Stimulated activated CD4-positive, alpha-beta T cell treated with anti-CD3 and anti-CD28 coated beads, TNF-alpha, amount 100 ng/mL, for 48 hours (primary cell): ENCODE data around the gene NKAIN1.
"Not testable (repeated sequence)": the region's sequence is repeated elsewhere in the genome, so short reads cannot be mapped to it uniquely, and the experiment has no call there.

Experiments
- DNase-seq, 3 donors: peaks; one replicate each; pipeline ENCODE4 v3.0.0-alpha.2; 2020; ENCODE audit warnings: low read depth in 3 of 3

Gene NKAIN1

GRCh38 chr1:31154000-31154631 is 85.6 kb downstream of the NKAIN1 start:
- DNase-seq = no peak

DNA sequence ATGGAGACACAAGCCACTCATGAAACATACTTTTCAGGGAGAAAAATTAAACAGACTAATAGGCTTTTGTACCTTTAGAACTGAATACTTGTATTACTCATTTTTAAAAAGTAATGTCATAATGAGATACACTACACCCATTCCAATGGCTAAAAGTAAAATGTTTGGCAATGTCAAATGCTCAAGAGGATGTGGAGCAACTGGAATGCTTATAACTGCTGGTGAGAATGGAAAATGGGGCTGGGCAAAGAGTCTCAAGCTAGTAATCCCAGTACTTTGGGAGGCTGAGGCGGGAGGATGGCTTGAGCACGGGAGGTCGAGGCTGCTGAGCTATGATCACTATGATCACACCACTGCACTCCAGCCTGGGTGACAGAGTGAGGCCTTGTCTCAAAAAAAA is 86.3 kb downstream of the NKAIN1 start:
- no peak for DNase-seq

- DNase-seq = no peak
These were observed 87.4 kb downstream of the NKAIN1 start for GRCh38 chr1:31152181-31152795.

- no peak for DNase-seq
These were observed 88.3 kb downstream of the NKAIN1 start for GRCh38 chr1:31151402-31151801.

- no peak for DNase-seq
These were observed 91.3 kb downstream of the NKAIN1 start for GRCh38 chr1:31148409-31148808.

DNA sequence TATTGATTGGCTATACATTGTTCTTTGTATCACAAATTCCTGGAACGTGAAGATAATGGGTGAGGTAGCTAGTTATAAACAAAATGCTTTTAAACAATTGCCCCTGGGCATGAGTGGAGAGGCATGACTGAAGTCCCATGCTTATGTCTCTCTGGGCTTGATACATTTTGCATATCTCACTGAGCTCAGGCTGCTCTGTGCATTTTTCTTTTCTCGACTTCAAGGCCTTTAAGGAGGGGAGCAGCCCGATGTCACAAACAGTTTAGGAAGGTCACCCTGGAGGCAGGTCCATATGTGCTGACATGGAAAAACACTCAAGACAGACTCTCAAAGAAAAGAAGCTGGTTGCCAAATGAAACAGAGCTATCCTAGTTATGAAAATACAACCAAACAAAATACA is 94.0 kb downstream of the NKAIN1 start:
- DNase-seq = no peak

DNA sequence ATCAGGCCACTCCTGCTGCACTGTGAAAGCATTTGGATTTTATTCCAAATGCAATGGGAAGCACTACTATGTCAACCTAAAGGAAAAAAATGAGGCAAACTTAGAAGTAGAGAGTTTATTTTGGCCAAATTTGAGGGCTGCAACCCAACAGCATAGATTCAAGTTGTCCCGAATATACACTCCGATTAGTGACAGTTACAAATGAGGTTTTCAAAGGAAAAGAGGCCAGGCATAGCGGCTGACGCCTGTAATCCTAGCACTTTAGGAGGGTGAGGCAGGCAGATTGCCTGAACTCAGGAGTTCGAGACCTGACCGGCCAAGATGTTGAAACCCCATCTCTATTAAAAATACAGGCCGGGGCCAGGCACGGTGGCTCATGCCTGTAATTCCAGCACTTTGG is 95.2 kb downstream of the NKAIN1 start:
- DNase-seq = no peak

GRCh38 chr1:31143455-31143854 is 96.2 kb downstream of the NKAIN1 start:
- no peak for DNase-seq

GRCh38 chr1:31142406-31142805 is 97.3 kb downstream of the NKAIN1 start:
- no peak for DNase-seq

DNA sequence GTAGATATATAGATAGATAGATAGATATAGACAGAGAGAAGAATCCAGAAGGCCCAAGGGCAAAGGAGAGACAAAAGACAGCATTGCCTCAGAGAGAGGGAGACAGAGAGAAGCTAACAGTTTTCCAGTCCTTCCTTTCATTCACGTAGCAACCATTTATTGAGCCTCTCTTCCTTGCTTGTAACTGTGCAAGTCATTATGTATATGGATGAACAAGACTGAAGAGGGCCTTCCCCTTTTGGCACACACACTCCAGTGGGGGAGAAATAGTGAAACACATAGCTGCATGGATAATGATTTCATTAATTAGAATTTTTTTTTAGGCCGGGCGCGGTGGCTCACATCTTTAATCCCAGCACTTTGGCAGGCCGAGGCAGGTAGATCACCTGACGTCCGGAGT is 99.4 kb downstream of the NKAIN1 start:
- DNase-seq = no peak

DNA sequence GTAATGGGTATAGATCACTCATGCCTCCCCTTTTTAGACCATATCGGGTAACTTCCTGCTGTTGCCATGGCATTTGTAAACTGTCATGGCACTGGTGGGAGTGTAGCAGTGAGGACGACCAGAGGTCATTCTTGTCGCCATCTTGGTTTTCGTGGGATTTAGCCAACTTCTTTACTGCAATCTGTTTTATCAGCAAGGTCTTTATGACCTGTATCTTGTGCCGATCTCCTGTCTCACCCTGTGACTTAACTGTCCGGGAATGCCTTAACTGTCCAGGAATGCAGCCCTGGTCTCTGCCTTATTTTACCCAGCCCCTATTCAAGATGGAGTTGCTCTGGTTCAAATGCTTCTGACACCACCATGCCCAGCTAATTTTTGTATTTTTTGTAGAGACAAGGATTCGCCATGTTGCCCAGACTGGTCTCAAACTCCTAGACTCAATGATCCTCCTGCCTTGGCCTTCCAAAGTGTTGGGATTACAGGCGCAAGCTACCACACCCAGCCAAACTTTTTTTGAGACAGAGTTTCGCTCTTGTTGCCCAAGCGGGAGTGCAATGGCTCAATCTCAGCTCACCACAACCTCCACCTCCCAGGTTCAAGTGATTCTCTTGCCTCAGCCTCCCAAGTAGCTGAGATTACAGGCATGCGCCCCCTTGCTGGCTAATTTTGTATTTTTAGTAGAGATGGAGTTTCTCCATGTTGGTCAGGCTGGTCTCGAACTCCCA is 100.7 kb downstream of the NKAIN1 start:
- DNase-seq = not testable (repeated sequence)

DNA sequence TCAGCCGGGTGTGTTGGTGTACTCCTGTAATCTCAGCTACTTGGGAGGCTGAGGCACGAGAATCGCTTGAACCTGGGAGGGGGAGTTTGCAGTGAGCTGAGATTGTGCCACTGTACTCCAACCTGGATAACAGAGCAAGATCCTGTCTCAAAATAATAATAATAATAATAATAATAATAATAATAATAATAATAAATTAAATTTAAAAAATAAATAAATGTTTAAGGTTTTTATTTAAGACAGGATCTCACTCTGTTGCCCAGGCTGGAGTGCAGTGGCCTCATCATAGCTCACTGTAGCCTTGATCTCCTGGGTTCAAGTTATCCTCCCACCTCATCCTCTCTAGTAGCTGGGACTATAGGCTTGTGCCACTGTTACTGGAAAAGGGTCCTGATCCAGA is 101.8 kb downstream of the NKAIN1 start:
- DNase-seq = not testable (repeated sequence)

DNA sequence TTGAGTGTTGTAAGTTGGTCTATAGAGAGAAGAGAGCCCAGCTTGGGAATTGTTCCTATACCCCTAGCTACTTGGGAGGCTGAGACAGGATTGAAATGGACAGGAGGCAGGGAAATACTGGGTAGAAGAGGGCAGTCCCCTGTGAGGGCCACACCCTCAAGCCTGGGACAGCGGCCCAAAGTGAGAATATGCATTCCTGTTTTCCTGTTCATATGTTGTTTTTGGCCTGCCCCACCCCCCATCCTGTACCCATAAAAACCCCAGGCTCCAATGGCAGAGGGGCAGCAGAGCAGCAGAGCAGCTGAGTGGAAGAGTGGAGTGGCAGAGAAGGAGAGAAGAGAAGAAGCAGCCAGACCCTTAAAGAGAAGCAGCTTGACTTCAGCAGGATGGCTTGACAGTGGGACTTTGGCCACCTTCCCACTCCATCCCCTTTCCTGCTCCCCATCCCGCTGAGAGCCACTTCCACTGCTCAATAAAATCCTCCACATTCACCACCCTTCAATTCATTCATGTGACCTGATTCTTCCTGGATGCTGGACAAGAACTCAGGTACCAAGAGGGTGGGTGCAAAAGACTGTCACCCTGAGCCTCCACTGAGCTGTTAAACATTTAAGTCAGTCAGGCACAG is 103.6 kb downstream of the NKAIN1 start:
- DNase-seq = no peak

GRCh38 chr1:31133368-31133767 is 106.3 kb downstream of the NKAIN1 start:
- no peak for DNase-seq
